A204.1 (cell line): Measurements from ENCODE around the gene UGT3A1.
"Not testable (repeated sequence)": the region's sequence is repeated elsewhere in the genome, so short reads cannot be mapped to it uniquely, and the experiment has no call there.

Experiments
- FAIRE-seq: peaks from 2 replicates; lab custom pipeline; 2012; peaks lifted over from hg19 to GRCh38; lab: Jason Lieb, UNC

UGT3A1 gene, protein sequence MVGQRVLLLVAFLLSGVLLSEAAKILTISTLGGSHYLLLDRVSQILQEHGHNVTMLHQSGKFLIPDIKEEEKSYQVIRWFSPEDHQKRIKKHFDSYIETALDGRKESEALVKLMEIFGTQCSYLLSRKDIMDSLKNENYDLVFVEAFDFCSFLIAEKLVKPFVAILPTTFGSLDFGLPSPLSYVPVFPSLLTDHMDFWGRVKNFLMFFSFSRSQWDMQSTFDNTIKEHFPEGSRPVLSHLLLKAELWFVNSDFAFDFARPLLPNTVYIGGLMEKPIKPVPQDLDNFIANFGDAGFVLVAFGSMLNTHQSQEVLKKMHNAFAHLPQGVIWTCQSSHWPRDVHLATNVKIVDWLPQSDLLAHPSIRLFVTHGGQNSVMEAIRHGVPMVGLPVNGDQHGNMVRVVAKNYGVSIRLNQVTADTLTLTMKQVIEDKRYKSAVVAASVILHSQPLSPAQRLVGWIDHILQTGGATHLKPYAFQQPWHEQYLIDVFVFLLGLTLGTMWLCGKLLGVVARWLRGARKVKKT

DNA sequence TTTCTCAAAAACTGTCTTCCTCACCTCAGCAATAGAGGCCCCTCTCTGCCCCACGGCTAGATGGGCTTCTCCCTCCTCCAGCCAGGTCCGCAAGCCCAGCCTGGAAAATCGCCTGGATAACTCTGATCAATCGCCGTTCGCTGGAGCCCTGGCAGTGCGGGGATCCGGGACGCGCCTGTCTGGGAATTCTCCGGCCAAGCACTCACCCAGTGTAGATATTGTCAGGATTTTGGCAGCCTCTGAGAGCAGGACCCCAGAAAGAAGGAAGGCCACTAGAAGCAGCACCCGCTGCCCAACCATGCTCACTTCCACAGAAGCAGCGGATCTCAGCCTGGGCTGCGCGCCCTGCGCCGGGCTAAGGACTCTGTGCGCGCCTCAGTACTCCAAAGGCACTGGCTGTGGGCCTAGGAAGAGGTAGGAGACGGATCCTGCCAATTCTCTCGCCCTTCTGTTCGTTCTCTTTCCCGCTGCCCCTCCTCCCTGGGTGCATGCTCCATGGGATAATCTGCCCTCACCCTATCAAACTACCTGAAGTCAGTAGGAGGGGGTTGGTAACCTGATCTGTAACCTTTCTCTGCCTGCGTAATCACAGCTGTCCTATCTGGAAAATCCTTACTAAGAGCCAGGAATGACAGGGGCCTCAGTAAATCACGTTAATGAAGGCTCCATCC is at the start of gene UGT3A1:
UGT3A1 (minus strand) TSS at position 450 of the 671 bp plus-strand sequence; CDS start at position 300, 150 bp downstream.
- no peak for FAIRE-seq

DNA sequence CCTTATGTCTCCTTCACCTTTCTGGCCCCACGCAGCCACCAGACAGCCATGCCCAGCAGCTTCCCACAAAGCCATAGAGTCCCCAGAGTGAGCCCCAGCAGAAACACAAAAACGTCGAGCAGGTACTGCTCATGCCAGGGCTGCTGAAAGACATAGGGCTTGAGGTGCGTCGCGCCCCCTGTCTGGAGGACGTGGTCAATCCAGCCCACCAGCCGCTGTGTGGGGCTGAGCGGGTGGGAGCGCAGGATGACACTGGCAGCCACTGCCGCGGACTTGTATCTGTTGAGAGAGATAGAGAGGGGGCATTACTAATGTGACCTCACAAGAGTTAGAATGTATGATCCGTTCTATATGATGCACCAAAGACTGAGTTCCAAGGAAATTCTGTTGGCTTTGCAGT is 44.5 kb upstream of the UGT3A1 start:
- FAIRE-seq, result no peak

DNA sequence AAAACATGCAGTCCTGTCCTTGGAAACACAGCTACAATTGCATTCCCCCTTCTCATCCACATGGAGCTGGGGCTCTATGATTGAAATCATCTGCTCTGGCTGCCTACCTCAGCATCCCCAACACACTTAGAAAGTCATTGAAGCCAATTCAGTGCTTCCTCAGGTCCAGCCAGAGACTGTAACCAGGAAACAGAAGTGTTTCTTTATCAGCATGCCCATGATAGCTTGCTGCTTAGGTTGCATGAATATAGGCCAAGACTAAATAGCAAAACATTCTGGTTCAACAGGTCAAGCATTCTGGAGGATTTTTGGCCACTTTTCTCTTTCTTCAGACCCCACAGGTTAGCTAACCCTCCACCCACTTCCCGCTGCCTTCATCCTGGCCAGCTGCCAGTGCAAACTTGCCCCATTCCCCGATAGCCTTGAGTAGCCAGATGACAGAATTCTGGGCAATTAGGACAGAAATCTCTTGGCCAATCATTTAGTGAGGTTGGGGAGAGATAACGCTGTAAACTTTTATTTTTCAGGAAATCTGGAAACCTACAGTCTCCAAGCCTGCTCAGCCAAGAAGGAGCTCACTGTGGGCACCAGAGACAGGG is 43.4 kb upstream of the UGT3A1 start:
- FAIRE-seq, result not testable (repeated sequence)

DNA sequence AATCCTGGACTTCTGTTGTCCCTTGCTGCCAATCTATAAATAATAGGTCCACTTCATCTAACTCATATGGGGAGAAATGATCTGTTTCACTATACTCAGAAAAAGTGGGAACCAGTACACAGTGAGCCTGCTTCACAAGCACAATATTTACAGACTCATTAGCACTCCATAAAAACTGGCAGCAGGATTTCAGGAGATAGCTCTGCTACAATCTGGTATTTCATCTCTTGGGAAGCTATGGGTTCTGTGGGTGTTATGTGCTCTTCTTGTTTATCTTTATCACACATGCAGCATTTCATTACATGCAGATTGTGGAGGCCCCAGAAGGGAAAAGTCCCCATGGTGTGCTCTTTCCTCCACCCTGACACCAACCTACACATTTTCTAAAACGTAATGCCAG is 42.3 kb upstream of the UGT3A1 start:
- no peak for FAIRE-seq

DNA sequence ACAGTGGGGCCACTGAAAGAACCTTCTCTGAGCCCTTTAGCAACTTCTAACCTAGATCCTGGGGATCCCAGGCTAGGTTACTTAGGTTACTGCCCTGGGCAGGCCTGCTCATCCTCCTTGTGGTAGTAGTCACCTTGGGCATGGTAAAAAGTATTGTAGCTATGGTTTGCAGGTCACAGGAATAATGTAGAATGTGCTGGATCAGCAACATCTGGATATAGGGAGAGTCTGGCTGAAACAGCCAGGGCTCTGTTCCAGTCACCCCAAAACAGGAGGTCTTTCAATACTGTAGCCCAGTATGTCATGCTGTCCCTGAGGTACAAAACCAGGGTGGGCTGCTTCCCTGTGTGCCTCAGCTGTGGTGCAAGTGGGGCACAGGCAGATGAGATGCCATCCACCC is 41.9 kb upstream of the UGT3A1 start:
- FAIRE-seq, result no peak

DNA sequence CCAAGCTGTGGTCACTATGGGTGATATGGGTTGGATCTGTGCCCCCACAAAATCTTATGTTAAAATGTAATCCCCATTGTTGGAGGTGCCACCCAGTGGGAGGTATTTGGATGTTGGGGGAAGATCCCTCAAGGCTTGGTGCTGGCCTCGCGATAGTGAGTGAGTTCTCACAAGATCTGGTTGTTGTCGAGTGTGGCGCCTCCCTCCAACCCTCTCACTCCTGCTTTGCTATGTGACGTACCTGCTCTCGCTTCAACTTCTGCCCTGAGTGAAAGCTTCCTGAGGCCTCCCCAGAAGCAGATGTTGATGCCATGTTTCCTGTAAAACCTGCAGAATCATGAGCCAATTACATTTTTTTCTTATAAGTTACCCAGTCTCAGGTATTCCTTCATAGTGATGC is 40.0 kb upstream of the UGT3A1 start:
- no peak for FAIRE-seq

DNA sequence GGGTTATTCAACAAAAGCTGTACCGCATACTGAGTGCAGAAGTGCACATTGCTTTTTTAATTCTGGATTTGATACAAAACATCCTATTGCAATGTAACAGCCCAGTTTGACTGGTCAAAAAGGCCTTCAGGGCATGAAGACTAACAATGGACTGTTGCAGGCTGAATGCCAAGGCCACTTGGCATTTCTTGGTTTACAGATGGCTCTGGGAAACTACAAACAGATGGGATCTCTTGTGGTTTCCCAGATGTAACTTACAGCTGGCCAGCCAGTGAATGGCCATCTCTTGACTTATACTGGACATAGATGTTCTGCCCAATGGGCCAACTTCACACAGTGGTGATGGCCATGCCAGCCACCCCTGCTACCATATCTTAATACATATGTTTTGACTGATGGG is 38.7 kb upstream of the UGT3A1 start:
- FAIRE-seq, result no peak

DNA sequence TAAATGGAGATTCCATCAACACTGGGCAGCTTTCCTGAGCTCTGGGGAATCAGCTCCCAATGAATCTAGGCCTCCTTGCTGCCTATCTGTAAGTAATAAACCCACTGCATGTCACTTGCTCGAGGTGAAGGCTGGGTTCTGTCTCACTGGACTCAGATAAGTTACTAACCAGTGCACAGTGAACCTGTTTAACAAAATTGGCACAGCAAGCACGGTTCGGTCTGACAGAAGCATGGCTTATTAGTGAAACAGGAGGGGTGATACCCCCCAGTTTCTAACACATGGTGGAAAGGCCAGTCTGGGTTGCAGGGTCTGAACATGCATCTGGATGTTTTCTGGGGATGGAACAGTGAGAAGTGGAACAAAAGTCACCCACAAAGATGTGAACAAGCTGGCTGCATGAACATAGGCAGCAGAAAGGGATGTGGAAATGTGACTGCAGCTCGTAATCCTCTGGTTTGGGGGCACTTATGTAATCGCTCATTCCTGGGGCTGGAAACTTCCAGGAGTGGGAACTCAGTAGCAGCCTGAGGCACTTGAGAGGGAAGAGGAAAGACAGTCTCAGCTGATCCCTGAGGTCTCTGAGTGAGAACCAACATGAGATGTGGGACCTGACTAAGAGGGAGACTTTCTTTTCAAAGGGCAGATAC is 37.8 kb upstream of the UGT3A1 start:
- no peak for FAIRE-seq

DNA sequence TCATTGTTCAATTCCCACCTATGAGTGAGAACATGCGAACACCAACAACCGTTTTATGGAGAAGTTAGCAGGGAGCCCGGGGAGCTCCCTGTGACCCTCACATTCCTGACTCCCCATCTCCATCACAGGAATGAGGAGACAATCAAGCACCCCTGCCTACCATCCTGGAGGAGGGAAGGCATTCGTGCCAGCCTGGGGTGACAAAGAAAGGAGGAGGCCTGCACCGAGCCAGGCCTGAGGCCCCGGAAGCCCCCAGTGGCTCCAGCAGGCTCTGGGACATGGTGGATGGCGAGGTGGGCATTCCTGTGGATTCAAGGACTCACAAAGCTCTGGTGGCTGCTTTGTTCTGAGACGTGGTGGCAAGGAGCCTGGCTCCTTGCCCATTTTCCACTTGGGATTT is 36.5 kb upstream of the UGT3A1 start:
- FAIRE-seq, result no peak

DNA sequence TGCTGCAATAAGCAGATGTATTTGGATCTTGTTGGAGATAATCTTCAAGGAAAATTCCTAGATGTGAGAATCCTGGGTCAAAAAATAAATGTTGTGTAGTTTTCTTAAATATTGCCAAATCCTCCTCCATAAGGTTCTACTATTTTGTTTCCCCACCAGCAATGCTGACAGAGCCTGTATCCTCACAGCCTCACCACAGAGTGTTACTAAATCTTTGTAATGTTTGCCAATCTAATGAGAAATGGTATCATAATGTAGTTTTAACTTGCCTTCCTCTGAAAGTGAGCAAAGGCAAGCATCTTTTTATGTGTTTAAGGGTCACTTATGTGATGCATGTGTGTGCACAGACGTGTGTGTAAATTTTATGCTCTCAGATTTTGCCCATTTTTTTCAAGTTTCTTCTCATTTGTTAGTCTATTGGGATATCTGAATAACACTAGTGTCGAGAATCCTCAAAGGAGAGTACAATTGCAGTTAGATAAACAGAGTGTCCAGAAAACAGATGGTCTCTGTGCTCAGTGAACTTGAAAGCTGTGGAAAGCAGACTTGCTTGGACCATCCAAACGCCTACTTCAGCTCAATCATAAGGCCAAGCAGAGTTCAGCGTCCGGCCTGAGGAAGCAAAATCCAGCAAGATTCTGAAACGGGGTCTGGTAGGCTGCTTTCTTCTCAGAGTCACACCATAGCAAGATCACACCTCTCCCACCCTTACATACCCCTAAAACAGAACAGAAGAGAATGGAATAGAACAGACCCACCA is 35.7 kb upstream of the UGT3A1 start:
- no peak for FAIRE-seq

DNA sequence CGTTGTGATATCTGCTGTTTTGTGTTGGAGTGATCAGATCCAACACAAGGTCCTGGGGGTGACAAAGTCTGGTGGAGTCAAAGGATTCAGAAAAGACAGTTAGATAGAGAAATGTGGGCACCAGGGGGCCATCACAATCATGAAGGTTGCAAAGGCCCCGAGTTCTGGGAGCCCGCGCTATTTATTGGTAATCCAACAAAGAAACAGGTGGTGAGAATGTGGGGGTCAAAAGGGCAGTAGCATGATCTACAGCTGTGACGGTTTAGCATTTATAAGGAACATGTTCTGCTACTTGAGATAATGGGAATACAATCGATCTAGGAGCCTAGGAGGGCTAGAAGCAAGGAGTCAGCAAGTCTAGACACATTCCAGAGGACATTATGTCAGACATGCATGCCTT is 31.1 kb upstream of the UGT3A1 start:
- not testable (repeated sequence) for FAIRE-seq

DNA sequence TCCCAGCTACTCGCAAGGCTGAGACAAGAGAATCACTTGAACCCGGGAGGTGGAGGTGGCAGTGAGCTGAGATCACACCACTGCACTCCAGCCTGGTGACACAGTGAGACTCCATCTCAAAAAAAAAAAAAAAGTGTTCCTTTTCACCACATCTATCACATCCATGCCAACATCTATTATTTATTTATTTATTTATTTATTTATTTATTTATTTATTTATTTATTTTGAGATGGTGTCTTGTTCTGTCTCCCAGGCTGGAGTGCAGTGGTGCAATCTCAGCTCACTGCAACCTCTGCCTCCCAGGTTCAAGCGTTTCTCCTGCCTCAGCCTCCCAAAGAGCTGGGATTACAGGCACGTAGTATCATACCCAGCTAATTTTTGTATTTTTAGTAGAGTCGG is 28.4 kb upstream of the UGT3A1 start:
- FAIRE-seq, result not testable (repeated sequence)

DNA sequence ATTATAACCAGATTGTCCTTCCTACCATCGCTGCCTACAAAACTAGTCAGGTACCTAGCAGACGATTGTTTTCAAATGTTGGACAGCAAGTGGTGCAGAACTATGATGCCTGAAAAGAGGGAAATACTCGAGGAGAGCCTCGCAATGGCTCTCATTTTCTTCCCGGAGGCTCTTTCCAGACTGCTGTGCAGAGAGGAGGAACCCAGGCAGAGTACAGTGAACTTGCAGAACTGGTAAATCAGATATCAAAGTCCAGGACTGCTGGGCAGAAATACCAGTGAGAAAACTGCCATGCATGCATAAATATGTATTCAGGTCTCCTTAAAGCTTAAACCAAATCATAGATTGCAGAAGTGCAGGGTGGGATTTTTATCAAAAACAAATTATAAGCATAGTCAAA is 26.4 kb upstream of the UGT3A1 start:
- no peak for FAIRE-seq

DNA sequence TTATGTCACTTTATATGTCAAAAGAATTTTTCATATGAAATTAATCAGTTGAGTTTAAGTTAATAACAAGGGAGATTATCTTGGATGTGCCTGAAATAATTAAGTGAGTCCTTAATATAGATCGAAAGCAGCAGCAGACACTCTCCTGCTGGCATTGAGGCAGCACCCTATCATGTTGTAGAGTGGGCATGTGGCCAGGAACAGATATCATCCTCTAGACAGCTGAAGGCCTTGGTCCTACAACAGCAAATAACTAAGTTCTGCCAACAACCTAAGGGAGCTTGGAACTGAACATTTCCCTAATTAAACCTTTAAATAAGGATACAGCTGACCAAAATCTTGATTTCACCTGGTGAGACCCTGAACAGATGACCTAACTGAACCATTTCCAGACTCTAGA is 25.8 kb upstream of the UGT3A1 start:
- no peak for FAIRE-seq

DNA sequence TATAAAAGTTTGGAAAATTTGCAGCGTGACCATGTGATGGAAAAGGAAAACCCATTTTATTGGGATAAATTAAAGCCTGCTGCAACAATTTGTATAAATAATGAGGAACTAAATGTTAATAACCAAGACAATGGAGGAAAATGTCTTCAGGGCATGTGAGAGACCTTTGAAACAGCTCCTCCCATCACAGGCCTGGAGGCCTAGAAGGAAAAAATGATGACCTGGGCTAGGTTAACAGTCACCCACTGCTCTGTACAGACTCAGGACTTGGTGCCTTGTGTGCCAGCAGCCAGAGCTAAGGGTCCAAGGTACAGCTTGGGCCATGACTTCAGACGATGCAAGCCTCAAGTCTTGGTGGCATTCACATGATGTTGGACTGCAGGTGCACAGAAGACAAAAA is 22.0 kb upstream of the UGT3A1 start:
- no peak for FAIRE-seq

DNA sequence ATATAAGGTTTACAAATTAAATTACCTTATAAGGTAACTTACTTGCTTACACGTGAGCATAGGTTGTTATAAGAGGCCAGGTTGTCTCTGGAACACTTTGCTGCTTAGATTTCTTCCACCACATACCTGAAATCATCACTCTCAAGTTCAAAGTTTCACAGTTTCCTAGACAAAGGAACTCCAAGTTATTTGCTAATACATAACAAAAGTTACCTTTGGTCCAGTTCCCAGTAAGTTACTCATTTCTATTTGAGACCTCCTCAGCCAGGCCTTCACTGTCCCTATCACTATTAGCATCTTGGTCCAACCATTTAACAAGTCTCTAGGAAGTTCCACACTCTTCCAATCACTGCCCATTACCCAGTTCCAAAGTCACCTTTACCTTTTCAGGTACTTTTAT is 18.5 kb upstream of the UGT3A1 start:
- FAIRE-seq, result no peak

DNA sequence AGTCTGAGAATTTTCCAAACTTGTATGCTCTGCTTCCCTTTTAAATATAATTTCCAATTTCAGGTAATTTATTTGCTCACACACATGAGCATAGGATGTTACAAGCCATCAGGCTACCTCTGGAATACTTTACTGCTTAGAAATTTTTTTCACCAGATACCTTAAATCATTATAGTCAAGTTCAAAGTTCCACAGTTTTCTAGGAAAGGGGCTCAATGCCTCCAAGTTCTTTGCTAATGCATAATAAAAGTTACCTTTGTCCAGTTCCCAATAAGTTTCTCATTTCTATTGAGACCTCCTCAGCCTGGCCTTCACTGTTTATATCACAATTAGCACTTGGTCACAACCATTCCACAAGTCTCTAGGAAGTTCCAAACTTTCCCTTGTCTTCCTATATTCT is 16.2 kb upstream of the UGT3A1 start:
- no peak for FAIRE-seq

DNA sequence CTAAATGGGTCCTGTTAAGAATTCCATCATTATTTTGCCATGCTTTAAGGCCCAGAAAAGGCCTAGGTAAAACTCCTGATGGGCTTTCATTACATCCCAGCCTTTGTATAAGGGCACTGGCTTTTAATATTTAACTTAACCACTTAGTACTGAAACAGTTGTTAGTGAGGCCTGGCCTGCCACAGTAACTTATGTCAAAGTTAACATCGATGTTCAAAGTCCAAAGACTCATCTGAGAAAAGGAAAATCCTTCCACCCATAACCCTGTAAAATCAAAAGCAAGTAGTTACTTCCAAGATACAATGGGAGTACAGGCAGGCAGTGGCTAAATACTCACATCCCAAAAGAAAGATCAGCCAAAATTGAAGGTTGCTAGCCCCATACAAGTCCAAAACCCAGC is 15.0 kb upstream of the UGT3A1 start:
- no peak for FAIRE-seq

DNA sequence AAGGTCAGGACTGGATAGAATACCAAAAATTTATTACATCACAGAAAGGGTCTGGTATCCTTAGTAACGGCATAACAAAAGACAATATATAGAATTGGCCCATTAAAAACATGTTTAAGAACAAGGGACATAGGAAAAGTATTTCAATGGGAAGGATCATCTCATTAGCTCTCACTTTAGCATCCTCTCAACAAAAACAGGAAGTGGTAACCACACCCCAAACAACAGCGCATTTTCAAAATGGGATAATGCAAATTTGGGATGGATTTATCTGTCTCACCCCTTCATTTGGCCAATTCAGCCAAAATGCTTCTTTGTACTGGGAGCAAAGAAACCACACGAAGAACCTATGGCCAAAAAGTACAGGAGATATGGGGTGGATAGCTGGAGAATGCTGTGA is 9.8 kb upstream of the UGT3A1 start:
- no peak for FAIRE-seq

DNA sequence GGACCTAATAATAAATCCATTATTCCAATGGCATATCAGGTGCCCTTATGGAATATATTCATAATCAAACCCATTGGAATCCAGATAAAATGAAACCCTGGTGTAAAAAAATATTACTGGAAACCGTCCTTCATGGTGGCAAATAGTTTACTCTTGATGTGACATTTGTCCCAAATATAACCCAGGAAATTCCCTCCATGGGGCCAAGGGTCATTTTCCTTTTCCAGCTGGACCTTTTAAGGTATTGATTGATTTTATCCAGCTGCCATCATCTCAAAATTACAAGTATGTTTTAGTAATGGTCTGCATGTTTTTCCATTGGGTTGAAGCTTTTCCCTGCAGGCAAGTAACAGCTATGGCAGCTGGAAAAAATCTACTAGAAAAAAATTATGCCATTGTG is 8.4 kb upstream of the UGT3A1 start:
- no peak for FAIRE-seq

DNA sequence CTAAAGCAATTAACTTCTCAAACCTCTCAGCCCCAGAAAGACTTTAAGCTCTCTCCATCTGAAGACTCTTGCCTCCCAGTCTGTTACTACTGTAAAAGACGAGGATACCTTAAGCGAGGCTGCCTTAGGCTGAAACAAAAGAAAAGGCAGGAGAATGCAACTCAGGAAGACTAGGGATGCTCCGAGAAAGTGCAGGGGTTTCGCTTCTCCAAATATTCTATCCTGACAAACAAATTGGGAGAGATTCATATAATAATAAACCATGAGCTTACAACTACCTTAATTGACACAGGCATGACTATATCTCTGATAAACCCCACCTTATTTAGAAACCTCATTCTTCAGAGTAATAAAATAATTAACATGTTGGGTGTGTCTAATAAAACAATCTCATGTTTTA is 4.9 kb upstream of the UGT3A1 start:
- FAIRE-seq, result no peak

DNA sequence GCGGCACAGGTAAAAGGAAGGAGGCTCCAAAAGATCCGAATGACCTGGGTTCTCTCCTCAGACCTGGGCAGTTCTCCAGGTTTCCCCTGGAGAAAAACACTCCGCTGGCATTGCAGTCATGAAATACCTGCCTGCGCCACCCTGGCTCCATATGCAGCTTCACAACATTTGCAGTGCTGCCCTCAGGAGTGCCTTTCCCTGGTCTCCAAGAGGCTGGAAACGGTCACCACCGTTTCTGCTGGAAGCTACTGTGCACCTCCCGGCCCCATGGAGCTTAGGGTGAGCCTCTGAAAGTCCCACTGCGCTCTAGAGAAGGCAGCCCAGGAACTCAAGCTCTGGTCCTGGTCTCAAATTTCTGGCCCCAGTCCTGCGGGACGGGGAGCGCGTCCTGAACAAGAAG is 670 bp downstream of the UGT3A1 start:
- FAIRE-seq, result no peak
